ENCODE results near the gene CIART. TPM values are rescaled to one million over a fixed set of nuclear protein-coding genes. Genes with fewer than 3 reads are reported as not detected.

Gene CIART
- total RNA-seq, 4 donors from 2014 or later = 13.7 to 26.0 (median 14.2) TPM

GRCh38 chr1:150261367-150261766 lies 21.0 kb upstream of the CIART start:
- intact Hi-C loops (cut with DNase I) = no loop called here
- no peak overlapping the region for H3K4me3 ChIP-seq
- no peak for DNase-seq (ENCODE audit: extremely low spot score)
- H3K27me3 ChIP-seq = no peaks in the 10 kb centered on the region
- WGBS = 95% methylated on average over 2 of the region's 6 CpGs
- no peak overlapping the region for H3K27ac ChIP-seq (replicated peaks in 1 of 4)
- H3K9me3 ChIP-seq = no peaks in the 10 kb centered on the region
- H3K36me3 ChIP-seq = peaks cover 11 to 26% (median 25%) of the 10 kb centered on the region in 4 donors
- TF ChIP-seq POLR2A (IDR thresholded peaks at IDR 0.05; ENCODE audit: low read depth) (no peak), CTCF (IDR thresholded peaks at IDR 0.05) (no peak), POLR2AphosphoS5 (IDR thresholded peaks at IDR 0.05) (no peak), EP300 (IDR thresholded peaks at IDR 0.05) (no peak)
- H3K4me1 ChIP-seq = peaks cover 11 to 44% (median 34%) of the 10 kb centered on the region in 4 donors

- Histone ChIP-seq H3K4me1 (peaks cover 12 to 44% (median 33%) of the 10 kb centered on the region in 4 donors), H3K27ac (replicated peaks in 1 of 4) (no peak overlapping the region), H3K4me3 (no peak overlapping the region), H3K27me3 (no peaks in the 10 kb centered on the region), H3K9me3 (no peaks in the 10 kb centered on the region), H3K36me3 (peaks cover 21 to 39% (median 37%) of the 10 kb centered on the region in 4 donors)
- 76% methylated on average over 6 of the region's 6 CpGs for WGBS
- DNase-seq (ENCODE audit: extremely low spot score) = no peak
- no peak for TF ChIP-seq POLR2A (IDR thresholded peaks at IDR 0.05; ENCODE audit: low read depth)
- peak in 1 of 2 donors; percentile 5 for TF ChIP-seq POLR2AphosphoS5 (IDR thresholded peaks at IDR 0.05)
- TF ChIP-seq EP300 (IDR thresholded peaks at IDR 0.05) = no peak
- intact Hi-C loops (cut with DNase I) = no loop called here
These were observed 19.7 kb upstream of the CIART start for GRCh38 chr1:150262388-150263320.

GRCh38 chr1:150263549-150263948 lies 18.8 kb upstream of the CIART start:
- intact Hi-C loops (cut with DNase I) = no loop called here
- H3K9me3 ChIP-seq = no peaks in the 10 kb centered on the region
- H3K27ac ChIP-seq (replicated peaks in 1 of 4) = no peak overlapping the region
- H3K36me3 ChIP-seq = peaks cover 21 to 40% (median 37%) of the 10 kb centered on the region in 4 donors
- no peak for TF ChIP-seq POLR2A (IDR thresholded peaks at IDR 0.05; ENCODE audit: low read depth)
- no peak for TF ChIP-seq POLR2AphosphoS5 (IDR thresholded peaks at IDR 0.05)
- TF ChIP-seq EP300 (IDR thresholded peaks at IDR 0.05) = no peak
- no peak for TF ChIP-seq CTCF (IDR thresholded peaks at IDR 0.05)
- 74% methylated on average over 6 of the region's 6 CpGs for WGBS
- H3K4me3 ChIP-seq = no peak overlapping the region
- peaks cover 13 to 41% (median 33%) of the 10 kb centered on the region in 4 donors for H3K4me1 ChIP-seq
- DNase-seq (ENCODE audit: extremely low spot score) = no peak
- no peaks in the 10 kb centered on the region for H3K27me3 ChIP-seq

DNA sequence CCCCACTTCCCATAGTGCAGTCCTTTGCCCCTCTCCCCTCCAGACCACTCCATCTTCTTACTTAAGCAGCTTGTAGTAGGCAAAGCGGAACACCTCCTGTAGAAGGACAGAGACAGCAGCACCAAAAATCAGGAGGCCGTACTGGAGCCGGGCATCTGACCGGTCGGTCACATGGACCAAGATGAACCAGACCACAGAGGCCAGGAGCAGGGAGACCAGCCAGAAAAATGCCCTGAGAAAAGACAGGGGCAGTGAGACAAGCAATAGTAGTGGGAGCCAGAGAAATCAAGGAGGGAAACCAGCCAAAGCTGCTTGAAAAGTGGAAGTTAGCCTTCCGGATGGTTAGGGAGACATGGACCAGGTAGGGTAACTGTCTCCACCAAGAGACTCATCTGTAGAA lies 14.5 kb upstream of the CIART start:
- Histone ChIP-seq H3K9me3 (no peaks in the 10 kb centered on the region), H3K27me3 (no peaks in the 10 kb centered on the region), H3K4me3 (peak overlapping the region; percentile 76 to 99 (median 94)), H3K36me3 (peaks cover 21 to 40% (median 37%) of the 10 kb centered on the region in 4 donors), H3K4me1 (peaks cover 27 to 45% (median 37%) of the 10 kb centered on the region in 4 donors), H3K27ac (replicated peaks in 1 of 4) (peak overlapping the region; percentile 92 to 98 (median 96))
- whole genome bisulfite sequencing = 28% methylated on average over 6 of the region's 6 CpGs
- intact Hi-C loops (cut with DNase I) = loop anchor here (2.0 kb wide), 1 partner anchor 25 kb away; the partner anchor contains the start of gene MRPS21
- TF ChIP-seq POLR2A (IDR thresholded peaks at IDR 0.05; ENCODE audit: low read depth) = no peak
- TF ChIP-seq CTCF (IDR thresholded peaks at IDR 0.05) = no peak
- TF ChIP-seq POLR2AphosphoS5 (IDR thresholded peaks at IDR 0.05) = no peak
- no peak for TF ChIP-seq EP300 (IDR thresholded peaks at IDR 0.05)
- DNase-seq (ENCODE audit: extremely low spot score) = no peak

DNA sequence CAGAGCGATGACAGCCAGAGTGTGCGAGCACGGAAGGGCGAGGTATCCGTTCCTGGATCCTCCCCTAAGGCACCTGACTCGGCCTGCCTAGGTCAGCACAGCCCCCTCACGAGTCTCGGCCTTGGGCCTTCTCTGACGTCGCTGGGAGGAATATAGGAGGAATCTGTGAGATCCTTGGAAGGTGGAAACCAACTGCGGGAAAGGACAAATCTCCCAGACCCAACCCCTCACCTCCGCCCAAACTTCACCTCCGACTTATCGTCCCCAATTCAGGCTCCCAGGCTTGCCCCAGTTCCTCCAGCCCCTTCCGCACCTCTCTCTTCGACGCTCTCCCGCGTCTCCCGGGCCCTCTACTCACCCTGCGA lies 14.0 kb upstream of the CIART start:
- no peaks in the 10 kb centered on the region for H3K9me3 ChIP-seq
- peak overlapping the region; percentile 92 to 98 (median 96) for H3K27ac ChIP-seq (replicated peaks in 1 of 4)
- H3K4me1 ChIP-seq = peaks cover 29 to 49% (median 41%) of the 10 kb centered on the region in 4 donors
- intact Hi-C loops (cut with DNase I) = loop anchor here (2.0 kb wide), 1 partner anchor 24 kb away; the partner anchor contains the start of gene MRPS21
- H3K4me3 ChIP-seq = peak overlapping the region; percentile 76 to 99 (median 94)
- DNase-seq (ENCODE audit: extremely low spot score) = no peak
- WGBS = 0% methylated on average over 21 of the region's 21 CpGs
- H3K36me3 ChIP-seq = peaks cover 21 to 40% (median 37%) of the 10 kb centered on the region in 4 donors
- peak in 1 of 2 donors; percentile 60 for TF ChIP-seq POLR2AphosphoS5 (IDR thresholded peaks at IDR 0.05)
- no peak for TF ChIP-seq EP300 (IDR thresholded peaks at IDR 0.05)
- H3K27me3 ChIP-seq = no peaks in the 10 kb centered on the region
